AG08395 (cell line): ENCODE measurements around the gene KLF15.

Source experiments
- DNase-seq: peaks from one replicate; pipeline ENCODE4 v3.0.0; 2012; ENCODE audit warnings: mixed read lengths, low spot score

Gene KLF15

GRCh38 chr3:126360714-126361060, 3.5 kb upstream of the KLF15 start:
- DNase-seq, result no peak

GRCh38 chr3:126360046-126360713, 3.0 kb upstream of the KLF15 start:
- DNase-seq, result no peak

GRCh38 chr3:126358816-126359181, 1.6 kb upstream of the KLF15 start:
- no peak for DNase-seq

GRCh38 chr3:126358038-126358815, 1.0 kb upstream of the KLF15 start:
- DNase-seq, result no peak

GRCh38 chr3:126356373-126357264, 589 bp downstream of the KLF15 start:
- no peak for DNase-seq

GRCh38 chr3:126355777-126356372, 1.3 kb downstream of the KLF15 start:
- DNase-seq, result peak; percentile 74

- DNase-seq, result no peak
These were observed 2.0 kb downstream of the KLF15 start for GRCh38 chr3:126355251-126355650.

GRCh38 chr3:126354776-126355175, 2.4 kb downstream of the KLF15 start:
- DNase-seq, result no peak

- no peak for DNase-seq
These were observed 3.4 kb downstream of the KLF15 start for GRCh38 chr3:126353694-126354321.

GRCh38 chr3:126352476-126353454, 4.4 kb downstream of the KLF15 start:
- DNase-seq, result no peak

- DNase-seq, result no peak
These were observed 5.3 kb downstream of the KLF15 start for GRCh38 chr3:126351771-126352475.

GRCh38 chr3:126351086-126351770, 6.0 kb downstream of the KLF15 start:
- no peak for DNase-seq

- no peak for DNase-seq
These were observed 6.6 kb downstream of the KLF15 start for GRCh38 chr3:126350502-126351085.

GRCh38 chr3:126349611-126350501, 7.4 kb downstream of the KLF15 start:
- DNase-seq, result no peak

GRCh38 chr3:126349071-126349470, 8.1 kb downstream of the KLF15 start:
- no peak for DNase-seq

- no peak for DNase-seq
These were observed 8.8 kb downstream of the KLF15 start for GRCh38 chr3:126348308-126348920.

- DNase-seq, result no peak
These were observed 9.6 kb downstream of the KLF15 start for GRCh38 chr3:126347543-126348161.
